ENCODE data around the gene TNFRSF11A.

- TF ChIP-seq CTCF (IDR thresholded peaks at IDR 0.05) (no peak), ZFX (IDR thresholded peaks at IDR 0.05; ENCODE audit: borderline replicate concordance) (no peak)
Measured at GRCh38 chr18:62384610-62385097, 59.5 kb downstream of the TNFRSF11A start.

All from 22Rv1 (cell line).